Stimulated activated CD8-positive, alpha-beta memory T cell treated with anti-CD3 and anti-CD28 coated beads, Interleukin-7, amount 100 ng/mL, for 48 hours (primary cell): ENCODE measurements around the gene IL4R.

Source experiments
- DNase-seq, 2 donors: peaks; one replicate each; pipeline ENCODE4 v3.0.0-alpha.2; 2020; ENCODE audit warnings: low read depth in 1 of 2; ENCODE audit errors: extremely low read depth in 1 of 2

Gene IL4R

DNA sequence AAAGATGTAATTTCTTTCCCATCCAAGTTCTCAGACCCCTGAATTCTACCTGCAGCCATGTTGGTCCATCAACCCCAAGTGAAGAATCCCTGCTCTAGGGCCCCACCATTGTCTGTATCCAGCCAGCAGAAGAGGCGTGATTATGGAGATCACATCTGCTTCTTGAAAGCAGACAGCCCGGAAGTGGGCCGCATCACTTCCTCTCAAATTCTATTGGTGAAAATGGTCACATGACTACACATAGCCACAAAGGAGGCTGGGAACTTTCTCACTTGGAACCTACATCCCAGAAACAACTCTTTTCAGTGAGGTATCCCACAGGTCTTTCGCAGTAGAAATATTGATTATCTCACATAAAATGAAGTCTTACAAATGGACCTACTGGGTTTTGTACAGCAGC is 40.1 kb downstream of the IL4R start:
- no peak for DNase-seq

DNA sequence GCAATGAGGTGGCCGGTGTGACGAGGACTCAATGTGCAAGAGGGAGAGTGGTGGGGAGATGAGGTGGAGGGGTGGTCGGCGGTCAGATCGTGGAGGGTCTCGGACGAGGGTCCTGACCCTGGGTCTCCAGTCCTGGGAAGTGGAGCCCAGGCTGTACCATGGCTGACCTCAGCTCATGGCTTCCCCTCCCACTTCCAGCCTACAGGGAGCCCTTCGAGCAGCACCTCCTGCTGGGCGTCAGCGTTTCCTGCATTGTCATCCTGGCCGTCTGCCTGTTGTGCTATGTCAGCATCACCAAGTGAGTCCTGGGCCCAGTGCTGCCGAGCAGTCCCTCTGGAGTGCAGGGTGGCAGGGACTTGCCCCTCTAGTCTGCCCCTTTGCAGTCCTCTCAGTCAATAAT is 41.8 kb downstream of the IL4R start:
- DNase-seq, result no peak

DNA sequence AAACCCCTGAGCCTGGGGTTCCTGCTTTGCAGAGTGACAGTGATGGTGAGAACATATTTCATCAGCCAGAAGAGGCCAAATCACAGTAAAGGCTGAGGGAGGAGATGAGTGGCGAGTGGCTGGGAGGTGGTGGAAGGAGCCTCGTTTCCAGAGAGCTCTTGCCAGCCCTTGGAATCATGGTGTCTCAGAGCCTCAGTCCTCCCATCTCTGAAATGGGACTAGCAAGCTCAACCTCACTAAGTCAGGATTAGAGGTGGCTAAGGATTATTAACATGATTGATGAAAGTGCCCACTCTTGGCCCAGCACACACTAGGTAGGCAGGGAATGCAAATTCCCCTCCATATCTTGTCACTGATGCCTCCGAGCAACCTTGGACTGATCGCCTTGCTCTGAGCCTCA is 43.0 kb downstream of the IL4R start:
- no peak for DNase-seq

DNA sequence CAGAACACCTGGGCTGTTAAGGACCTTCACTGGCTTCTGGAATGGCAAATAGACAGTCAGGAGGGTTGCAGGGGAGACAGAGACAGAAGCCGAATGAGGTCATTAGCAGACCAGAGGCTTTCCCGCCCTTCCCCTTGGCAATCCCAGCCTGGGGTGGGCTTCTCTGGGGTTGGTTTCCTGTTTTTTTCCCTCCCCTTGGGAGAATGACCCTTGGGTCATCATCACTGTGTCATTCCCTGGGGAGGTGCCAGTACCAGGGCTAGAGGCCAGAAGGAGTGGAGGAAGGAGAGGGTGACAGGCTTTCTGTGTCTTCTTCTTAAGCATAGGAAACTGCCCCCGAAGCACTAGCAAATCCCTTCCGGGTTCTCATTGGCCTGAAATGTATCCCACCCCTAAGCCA is 45.3 kb downstream of the IL4R start:
- no peak for DNase-seq

DNA sequence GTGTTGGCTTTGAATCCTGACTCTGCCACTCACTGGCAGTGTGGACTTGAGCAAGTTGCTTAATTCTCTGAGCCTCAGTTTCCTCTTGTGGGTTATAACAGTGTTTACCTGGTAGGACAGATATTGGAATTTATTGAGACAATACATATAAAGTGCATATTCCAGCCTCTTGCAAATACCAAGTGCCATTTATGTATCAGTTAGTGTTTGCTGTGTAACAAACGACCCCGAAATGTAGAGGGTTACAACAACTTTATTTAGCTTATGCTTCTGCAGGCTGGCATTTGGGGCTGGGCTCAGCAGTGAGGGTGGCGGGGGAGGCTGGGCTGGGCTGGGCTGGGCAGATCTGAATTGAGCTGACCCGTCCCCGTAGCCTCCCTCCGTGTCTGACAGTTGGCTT is 45.8 kb downstream of the IL4R start:
- no peak for DNase-seq

DNA sequence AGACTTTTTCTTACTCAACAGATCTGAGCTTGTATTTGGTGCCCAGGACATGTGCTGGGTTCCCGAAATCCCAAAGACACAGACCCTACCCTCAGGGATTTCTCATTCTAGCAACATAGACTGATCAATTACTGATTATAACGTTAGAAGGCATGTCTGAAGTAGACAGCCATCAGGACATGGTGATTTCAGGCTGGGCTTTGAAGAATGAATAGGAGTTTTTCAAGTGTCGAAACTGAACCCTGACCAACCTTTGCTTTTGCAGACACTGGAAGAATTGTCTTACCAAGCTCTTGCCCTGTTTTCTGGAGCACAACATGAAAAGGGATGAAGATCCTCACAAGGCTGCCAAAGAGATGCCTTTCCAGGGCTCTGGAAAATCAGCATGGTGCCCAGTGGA is 48.2 kb downstream of the IL4R start:
- no peak for DNase-seq

DNA sequence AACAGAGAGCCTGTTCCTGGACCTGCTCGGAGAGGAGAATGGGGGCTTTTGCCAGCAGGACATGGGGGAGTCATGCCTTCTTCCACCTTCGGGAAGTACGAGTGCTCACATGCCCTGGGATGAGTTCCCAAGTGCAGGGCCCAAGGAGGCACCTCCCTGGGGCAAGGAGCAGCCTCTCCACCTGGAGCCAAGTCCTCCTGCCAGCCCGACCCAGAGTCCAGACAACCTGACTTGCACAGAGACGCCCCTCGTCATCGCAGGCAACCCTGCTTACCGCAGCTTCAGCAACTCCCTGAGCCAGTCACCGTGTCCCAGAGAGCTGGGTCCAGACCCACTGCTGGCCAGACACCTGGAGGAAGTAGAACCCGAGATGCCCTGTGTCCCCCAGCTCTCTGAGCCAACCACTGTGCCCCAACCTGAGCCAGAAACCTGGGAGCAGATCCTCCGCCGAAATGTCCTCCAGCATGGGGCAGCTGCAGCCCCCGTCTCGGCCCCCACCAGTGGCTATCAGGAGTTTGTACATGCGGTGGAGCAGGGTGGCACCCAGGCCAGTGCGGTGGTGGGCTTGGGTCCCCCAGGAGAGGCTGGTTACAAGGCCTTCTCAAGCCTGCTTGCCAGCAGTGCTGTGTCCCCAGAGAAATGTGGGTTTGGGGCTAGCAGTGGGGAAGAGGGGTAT is 48.9 kb downstream of the IL4R start:
- DNase-seq, result no peak

DNA sequence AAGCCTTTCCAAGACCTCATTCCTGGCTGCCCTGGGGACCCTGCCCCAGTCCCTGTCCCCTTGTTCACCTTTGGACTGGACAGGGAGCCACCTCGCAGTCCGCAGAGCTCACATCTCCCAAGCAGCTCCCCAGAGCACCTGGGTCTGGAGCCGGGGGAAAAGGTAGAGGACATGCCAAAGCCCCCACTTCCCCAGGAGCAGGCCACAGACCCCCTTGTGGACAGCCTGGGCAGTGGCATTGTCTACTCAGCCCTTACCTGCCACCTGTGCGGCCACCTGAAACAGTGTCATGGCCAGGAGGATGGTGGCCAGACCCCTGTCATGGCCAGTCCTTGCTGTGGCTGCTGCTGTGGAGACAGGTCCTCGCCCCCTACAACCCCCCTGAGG is 49.5 kb downstream of the IL4R start:
- DNase-seq, result no peak

DNA sequence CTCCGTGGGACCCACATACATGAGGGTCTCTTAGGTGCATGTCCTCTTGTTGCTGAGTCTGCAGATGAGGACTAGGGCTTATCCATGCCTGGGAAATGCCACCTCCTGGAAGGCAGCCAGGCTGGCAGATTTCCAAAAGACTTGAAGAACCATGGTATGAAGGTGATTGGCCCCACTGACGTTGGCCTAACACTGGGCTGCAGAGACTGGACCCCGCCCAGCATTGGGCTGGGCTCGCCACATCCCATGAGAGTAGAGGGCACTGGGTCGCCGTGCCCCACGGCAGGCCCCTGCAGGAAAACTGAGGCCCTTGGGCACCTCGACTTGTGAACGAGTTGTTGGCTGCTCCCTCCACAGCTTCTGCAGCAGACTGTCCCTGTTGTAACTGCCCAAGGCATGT is 50.0 kb downstream of the IL4R start:
- no peak for DNase-seq

DNA sequence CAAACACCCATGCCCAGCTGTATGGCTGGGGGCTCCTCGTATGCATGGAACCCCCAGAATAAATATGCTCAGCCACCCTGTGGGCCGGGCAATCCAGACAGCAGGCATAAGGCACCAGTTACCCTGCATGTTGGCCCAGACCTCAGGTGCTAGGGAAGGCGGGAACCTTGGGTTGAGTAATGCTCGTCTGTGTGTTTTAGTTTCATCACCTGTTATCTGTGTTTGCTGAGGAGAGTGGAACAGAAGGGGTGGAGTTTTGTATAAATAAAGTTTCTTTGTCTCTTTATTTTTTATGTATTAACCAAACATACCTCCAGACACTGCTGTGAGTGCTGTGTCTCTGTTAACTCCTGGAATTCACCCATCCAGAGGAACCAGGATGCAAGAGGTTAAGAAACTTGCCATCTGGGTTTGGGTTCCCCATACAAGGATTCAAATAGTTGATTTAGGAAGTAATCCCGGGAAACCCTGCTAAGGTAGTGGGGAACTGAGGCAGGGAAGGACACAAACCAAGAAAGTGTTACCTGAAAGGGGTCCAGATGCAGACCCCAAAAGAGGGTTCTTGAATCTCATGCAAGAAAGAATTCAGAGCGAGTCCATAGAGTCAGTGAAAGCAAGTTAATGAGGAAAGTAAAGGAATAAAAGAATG is 50.8 kb downstream of the IL4R start:
- no peak for DNase-seq

DNA sequence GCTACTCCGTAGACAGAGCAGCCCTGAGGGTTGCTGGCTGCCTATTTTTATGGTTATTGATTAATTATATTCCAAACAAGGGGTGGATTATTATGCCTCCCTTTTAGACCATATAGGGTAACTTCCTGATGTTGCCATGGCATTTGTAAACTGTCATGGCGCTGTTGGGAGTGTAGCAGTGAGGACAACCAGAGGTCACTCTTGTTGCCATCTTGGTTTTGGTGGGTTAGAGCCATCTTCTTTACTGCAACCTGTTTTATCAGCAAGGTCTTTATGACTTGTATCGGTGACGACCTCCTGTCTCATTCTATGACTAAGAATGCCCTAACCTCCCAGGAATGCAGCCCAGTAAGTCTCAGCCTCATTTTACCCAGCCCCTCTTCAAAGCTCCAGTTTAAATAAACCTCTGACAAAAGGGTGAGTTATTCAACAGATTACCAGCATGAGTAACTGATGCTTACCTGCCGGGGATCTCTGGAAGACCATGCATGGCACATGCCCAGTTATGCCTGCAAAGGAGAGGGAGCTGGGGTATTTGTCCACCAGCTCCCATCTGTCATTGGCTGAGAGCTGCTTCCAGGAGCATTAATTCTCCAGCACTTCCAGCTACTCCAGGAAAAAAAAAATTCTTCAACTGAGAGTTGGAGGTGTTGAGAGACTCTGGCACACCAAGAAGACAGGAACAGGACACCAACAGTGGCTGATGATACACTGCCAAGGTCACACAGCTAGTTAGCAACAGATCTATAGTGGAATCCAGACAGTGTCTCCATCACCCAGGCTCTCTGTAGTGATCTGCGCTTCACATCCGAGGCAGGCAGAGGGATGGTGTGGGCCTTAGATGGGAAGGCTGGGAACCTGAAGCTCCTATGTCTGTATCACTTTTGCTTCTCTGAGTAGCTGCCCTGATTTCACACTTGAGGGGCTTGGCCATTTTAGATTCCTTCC is 51.6 kb downstream of the IL4R start:
- no peak for DNase-seq

DNA sequence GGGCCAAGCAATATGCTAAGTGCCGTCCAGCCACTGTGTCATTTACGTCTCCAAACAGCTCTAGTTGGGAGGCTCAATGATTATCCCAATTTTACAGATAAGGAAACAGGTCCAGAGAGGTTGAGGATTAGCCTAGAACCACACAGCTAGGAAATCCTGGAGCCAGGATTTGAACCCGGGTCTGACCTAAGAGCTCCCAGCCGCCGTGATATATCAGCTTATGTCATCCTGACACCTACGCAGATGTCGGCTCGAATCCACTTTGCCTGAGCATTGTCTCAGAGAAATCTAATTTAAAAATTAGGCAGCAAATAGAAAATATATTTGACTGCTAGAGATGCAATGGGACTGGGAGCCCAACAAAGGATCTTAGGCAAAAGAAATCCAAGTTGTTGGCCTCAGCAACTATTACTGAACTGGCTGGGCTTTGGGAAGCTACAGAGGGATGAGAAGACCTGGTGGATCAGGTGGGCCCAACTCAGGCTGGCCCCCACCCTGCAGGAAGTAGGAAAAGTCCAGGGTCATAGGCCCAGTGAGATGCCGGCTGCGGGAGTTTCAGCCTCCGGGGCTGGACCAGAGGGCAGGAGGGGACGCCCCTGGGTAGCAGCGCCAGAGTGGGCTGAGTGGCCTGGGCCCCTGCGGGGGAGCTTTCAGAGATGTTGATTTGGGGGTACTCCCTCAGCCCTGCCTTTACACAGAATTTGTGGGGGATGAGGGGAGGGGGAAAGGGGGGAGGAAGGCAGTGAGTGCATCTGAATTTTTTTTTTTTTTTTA is 53.1 kb downstream of the IL4R start:
- no peak for DNase-seq

DNA sequence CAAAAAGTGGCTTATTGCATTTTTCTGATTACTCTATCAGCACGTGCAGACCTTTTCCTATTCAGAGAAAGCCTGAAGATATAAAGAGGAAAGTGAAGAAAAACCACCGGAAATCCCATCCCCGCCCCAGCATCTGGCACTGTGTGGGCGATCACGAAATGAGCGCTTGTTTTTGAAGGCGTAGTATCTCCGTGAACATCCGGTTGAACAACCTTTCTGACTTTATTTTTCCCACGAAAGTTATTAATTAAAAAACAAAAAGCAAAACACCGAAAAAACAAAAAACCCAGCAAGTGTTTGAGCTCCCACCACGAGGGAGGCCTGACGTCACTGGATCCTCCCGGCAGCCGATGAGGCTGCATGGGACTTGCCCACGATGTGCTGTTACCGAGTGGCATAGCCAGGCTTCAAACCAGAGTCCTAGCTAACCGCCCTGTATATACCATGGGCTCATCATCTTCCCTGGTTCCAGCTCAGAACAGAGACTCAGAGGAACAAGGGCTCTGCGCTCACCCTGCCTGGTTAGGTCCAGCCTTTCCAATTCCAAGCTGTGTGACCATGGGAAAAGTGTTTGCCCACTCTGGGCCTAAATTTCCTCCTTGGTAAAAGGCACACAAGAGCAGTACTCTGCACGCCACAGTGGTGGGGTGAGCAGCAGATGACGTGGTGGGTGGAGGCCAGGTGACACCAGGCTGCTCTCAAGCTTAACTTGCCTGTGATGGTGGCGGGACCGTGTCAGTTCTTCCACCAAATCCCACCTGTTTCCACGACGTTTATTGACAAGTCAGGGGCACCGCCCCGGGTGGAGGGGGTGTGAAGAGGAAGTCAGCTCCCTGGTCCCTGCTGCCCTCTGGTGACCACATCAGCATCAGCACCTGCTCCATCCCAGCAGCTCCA is 53.9 kb downstream of the IL4R start:
- peak; percentile 76 to 93 for DNase-seq

DNA sequence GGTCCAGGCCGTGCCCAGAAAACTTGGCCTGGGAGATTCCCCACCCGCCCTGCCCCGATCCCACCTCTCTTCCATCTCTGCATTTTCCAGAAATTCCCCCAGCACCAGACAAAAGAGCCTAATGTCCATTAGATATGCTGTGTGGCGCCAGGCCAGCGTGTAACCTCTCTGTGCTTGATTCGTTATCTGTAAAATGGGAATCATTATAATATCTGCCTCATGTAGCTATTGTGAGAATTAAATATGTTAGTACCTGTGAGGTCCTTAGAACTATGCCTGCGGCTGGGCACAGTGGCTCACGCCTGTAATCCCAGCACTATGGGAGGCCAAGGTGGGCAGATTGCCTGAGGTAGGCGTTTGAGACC is 54.6 kb downstream of the IL4R start:
- no peak for DNase-seq

DNA sequence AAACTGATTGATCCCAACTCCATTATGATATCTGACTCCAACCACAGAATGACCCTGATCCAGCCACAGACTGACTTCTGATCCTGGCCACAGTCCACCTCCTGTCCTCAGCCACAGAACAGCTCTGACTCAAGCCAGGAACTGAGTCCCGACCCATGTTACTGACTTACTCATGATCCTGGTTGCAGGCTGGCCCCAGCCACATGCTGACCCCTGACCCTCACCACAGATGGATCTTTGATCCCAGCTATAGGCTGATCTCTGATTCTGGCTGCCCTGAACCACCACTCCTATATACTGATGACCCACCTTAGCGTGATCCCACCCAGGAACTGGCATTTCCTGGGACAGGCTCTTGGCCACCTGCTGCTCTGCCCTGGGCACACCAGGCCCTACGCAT is 56.0 kb downstream of the IL4R start:
- DNase-seq, result no peak

DNA sequence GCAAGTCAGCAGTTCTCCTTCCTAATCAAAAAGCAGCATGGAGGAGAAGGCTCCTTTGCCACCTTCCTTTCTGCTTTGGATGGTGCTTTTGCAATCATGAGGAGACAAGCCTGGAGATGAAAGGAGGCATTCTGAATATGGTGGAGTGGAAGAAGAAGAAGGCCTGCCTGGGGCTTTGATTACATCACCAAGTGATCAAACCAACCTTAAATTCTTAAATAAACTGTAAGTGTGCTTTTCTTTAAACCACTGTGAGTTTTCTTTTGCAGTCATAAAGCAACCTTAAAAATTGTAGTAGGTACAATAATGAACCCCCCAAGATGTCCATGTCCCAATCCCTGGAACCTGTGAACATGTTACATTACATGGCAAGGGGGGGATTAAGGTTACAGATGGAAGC is 56.5 kb downstream of the IL4R start:
- DNase-seq, result no peak

DNA sequence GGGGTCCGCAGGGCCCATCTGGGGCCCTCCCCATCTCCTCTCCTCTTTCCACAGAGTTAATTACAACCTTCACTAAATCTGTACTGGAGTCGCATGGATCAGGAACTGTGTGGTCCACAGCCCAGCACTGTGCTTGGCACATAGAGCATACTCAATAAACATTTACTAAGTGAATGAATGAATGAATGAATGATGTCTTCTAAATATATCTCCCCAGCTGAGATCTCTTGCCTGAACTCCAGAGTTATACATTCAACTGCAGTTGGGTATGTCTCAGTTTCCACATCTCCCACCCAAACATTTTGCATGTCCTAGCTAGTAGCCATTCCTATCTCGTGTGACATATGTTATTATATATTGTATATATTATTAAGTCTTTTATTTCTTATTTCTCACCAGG is 59.5 kb downstream of the IL4R start:
- no peak for DNase-seq

DNA sequence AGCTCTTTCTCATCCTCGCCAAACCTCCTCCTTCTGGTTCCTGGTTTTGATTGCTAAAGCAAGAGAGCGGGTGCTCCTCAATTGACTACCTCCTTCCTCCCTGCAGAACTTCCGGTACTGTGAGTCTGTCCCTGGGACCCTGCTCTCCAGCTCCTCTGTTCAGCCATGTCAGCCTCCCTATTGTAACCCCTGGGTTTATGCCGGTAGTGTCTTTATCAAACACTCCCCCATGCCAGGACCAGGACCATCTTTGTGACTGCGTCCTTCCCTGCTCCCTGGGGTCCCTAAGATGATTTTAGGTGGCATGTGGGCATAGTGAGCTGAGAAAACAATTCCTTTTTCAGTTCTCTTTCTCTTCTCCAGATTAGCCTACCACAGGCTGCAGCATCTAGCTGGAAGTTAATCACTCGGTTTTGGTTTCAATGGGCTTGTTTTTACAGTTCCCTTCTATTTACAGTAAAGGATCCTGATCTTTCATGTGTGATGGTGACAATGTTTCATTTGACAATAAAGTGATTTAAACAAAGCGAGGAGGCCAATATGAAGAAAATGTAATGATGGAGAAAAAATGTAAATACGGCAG is 60.5 kb downstream of the IL4R start:
- no peak for DNase-seq

DNA sequence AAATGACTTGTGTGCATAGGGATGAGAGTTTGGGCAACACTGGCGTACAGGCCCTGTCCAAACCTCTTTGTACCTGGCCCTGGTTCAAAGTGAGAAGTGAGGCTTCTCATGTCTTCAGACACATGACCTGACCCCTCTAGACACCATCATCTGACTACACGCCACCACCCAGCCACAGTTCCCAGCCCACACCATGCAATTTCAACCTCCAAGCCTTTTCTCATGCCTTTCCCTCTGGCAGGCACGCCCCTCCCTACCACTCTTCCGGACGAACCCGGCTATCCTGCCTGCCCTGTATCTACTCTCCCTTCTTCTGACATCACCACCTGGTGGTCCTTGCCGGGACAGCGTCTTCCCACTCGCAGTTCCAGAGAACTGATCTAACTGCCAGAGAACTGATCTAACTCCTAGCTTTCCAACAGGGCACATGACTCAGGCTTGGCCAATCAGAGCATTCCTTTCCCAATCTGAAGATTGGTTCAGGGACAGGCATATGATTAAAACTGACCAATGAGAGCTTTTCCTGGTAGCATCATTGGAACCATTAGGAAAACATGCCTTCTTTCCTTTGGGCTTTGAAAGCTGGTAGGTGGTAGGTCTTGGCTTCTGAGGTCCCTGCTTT is 61.1 kb downstream of the IL4R start:
- no peak for DNase-seq
